GM19043 (cell line): ENCODE measurements around the gene FBXO41.
"Not testable (repeated sequence)": the region's sequence is repeated elsewhere in the genome, so short reads cannot be mapped to it uniquely, and the experiment has no call there.

ENCODE experiments used
- ATAC-seq: cut with Tn5 transposase; IDR thresholded peaks from one replicate; pipeline ENCODE4 v1.9.1; 2021; ENCODE audit warnings: low read depth; ENCODE audit not compliant: unreplicated experiment

FBXO41 gene

GRCh38 chr2:73263540-73264331 lies 20.5 kb downstream of the FBXO41 start:
- ATAC-seq: no peak

- ATAC-seq: not testable (repeated sequence)
Observed at GRCh38 chr2:73262691-73263429, 21.4 kb downstream of the FBXO41 start.

GRCh38 chr2:73262108-73262651 lies 22.1 kb downstream of the FBXO41 start:
- no peak for ATAC-seq

GRCh38 chr2:73260338-73260984 lies 23.8 kb downstream of the FBXO41 start:
- no peak for ATAC-seq

GRCh38 chr2:73259704-73260337 lies 24.5 kb downstream of the FBXO41 start:
- no peak for ATAC-seq

- no peak for ATAC-seq
Observed at GRCh38 chr2:73259276-73259675, 25.0 kb downstream of the FBXO41 start.

GRCh38 chr2:73258913-73259215 lies 25.4 kb downstream of the FBXO41 start:
- ATAC-seq: no peak

- ATAC-seq: no peak
Observed at GRCh38 chr2:73258186-73258912, 25.9 kb downstream of the FBXO41 start.

GRCh38 chr2:73257425-73258125 lies 26.7 kb downstream of the FBXO41 start:
- no peak for ATAC-seq

- ATAC-seq: no peak
Observed at GRCh38 chr2:73257021-73257420, 27.3 kb downstream of the FBXO41 start.

- no peak for ATAC-seq
Observed at GRCh38 chr2:73256618-73256922, 27.7 kb downstream of the FBXO41 start.

GRCh38 chr2:73255907-73256617 lies 28.2 kb downstream of the FBXO41 start:
- no peak for ATAC-seq

- ATAC-seq: no peak
Observed at GRCh38 chr2:73255007-73255644, 29.2 kb downstream of the FBXO41 start.

GRCh38 chr2:73254343-73255006 lies 29.8 kb downstream of the FBXO41 start:
- ATAC-seq: no peak

- ATAC-seq: no peak
Observed at GRCh38 chr2:73253901-73254300, 30.4 kb downstream of the FBXO41 start.

GRCh38 chr2:73253400-73253799 lies 30.9 kb downstream of the FBXO41 start:
- ATAC-seq: no peak

GRCh38 chr2:73252238-73253027 lies 31.8 kb downstream of the FBXO41 start:
- no peak for ATAC-seq
